NCI-H1092 treated with DMSO at 0.1 percent for 48 hours (cell line): Measurements from ENCODE around the gene MT1G.
"Not testable (repeated sequence)": the region's sequence is repeated elsewhere in the genome, so short reads cannot be mapped to it uniquely, and the experiment has no call there.

ENCODE experiments used
- DNase-seq: peaks from one replicate; lab custom pipeline; 2025; lab: John Stamatoyannopoulos, UW

MT1G gene

GRCh38 chr16:56636616-56637413 lies 31.1 kb downstream of the MT1G start:
- no peak for DNase-seq

DNA sequence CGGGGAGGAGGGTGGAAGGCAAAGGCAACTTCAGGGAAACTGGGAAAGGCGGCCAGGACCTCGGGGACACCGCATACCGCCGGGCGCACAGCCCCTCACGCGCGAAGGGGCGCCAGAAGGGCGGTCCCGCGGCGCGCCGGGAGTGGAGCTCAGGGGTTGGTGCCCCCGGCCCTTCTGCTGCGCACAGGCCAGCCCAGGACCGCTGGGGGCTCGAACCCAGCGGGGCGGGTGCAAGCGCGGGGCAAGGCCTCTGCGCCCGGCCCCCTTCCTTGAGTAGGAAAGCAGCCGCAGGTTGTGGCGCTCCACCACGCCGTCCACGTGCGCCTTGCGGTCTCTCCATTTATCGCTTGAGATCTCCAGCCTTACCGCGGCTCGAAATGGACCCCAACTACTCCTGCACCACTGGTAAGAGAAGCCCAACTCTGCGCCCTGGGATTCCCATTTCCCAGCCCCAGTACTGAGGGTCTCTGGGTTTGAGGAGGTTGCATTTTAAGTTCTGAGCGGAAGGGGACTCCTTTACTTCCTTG lies 32.4 kb downstream of the MT1G start:
- DNase-seq, result no peak

DNA sequence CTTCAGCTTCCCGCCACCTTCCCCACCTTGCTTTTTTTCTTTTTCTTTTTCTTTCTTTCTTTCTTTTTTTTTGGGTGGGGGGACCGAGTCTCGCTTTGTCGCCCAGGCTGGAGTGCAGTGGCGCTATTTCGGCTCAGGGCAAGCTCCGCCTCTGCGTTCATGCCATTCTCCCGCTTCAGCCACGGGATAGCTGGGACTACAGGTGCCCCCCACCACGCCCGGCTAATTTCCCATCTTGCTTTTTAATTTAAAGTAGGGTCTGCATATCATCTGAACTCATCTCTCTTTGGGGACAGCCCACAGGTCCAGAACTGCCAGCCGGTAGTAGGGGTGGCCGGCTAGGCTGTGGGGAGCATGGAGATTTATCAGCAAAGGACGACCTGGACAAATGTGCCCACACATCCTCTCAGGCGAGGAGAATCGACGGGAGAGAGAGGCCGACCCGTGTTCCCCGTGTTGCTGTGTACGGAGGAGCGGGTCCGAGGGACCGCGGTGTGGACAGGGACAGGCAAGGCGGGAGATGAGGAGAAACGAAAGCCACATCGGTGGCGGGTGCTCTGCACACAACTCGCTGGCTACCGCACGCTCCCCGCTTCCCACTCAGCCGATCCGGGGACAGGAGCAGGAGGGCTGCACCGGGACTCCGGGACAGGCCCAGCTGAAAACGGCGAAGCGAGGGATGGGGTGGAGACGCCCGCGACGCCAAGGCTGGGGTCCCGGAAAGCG lies 33.0 kb downstream of the MT1G start:
- no peak for DNase-seq

- DNase-seq, result no peak
Observed at GRCh38 chr16:56633535-56633934, 34.3 kb downstream of the MT1G start.

DNA sequence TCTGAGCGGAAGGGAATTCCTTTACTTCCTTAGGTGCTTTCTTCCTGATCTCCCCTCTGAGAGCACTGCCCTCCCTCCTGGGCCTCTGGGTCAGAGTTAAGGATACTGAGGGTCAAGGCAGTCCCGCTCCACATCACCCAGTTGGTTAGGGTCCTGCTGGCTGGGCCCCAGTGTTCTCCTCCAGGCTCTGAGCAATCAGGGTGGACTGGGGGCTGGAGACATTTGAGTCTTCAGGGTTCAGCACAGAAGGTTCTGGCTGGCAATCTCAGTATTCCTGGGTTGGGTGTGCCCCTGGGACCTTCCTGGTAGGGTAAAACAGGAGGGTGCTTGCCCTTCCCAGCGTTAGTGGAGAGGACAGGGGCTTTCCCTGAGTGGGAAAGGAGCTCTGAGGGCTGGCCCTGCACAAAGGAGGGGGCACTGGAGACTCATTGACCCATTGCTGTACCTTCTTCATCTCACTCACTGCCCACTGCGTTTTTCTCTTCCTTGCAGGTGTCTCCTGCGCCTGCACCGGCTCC lies 35.0 kb downstream of the MT1G start:
- no peak for DNase-seq

GRCh38 chr16:56632156-56632847 lies 35.6 kb downstream of the MT1G start, which contains the start of gene MT1M:
MT1M (plus strand) TSS chr16:56632659; CDS start chr16:56632732, 73 bp downstream.
- no peak for DNase-seq

DNA sequence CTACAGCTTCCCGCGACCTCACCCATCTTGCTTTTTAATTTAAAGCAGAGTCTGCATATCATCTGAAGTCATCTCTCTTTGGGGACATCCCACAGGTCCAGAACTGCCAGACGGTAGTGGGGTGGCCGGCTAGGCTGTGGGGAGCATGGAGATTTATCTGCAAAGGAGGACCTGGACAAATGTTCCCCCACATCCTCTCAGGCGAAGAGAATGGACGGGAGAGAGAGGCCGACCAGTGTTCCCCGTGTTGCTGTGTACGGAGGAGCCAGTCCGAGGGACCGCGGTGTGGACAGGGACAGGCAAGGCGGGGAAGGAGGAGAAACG lies 36.1 kb downstream of the MT1G start:
- no peak for DNase-seq

DNA sequence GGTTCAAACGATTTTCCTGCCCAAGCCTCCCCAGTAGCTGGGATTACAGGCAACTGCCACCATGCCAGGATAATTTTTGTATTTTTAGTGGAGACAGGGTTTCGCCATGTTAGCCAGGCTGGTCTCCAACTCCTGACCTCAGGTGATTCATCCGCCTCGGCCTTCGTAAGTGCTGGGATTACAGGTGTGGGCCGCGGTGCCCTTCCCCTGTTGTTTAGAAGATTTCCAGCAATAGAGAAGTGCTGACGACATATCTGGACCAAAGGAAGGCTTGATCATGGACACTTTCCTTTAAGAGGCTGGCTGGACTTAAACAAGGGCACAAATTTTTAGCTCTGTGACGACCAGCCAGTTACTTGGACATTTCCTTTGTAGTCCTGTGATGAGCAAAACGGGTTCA lies 36.7 kb downstream of the MT1G start:
- no peak for DNase-seq

DNA sequence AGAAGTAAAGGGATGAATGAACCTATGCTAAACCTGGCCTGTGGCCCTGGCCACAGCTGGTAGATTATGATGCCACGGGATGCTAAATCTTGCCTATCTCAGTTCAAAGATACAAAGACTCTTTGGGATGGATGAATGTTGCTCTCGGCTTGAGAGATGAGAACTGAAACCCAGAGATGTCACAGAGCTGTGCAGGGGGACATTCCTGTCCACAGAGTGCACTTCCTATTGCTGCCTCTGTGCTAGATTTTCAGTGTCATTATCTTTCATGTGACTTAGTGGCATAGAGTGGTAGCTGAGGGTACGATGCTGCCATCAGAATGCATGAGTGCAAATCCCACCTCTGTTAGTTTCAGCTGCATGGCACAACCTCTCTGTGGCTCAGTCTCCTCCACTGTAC lies 37.7 kb downstream of the MT1G start:
- no peak for DNase-seq

- DNase-seq, result no peak
Observed at GRCh38 chr16:56629531-56629930, 38.3 kb downstream of the MT1G start.

GRCh38 chr16:56628486-56629350 lies 39.1 kb downstream of the MT1G start:
- DNase-seq, result no peak

DNA sequence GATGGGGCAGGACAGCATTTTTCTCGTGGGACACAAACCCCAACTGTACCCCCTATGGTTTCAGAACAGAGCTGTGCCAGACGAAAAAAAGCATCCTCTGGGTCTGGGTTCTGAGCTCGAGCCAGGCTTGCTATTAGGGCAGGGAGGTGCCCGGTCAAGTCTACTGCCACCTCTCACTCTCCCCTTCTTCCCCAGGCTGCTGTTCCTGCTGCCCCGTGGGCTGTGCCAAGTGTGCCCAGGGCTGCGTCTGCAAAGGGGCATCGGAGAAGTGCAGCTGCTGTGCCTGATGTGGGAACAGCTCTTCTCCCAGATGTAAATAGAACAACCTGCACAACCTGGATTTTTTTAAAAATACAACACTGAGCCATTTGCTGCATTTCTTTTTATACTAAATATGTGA lies 41.2 kb downstream of the MT1G start:
- DNase-seq, result no peak

GRCh38 chr16:56625943-56626654 lies 41.8 kb downstream of the MT1G start:
- no peak for DNase-seq

- no peak for DNase-seq
Observed at GRCh38 chr16:56625140-56625942, 42.5 kb downstream of the MT1G start, which contains the start of gene MT1E. MT1E (plus strand) TSS chr16:56625781; CDS start chr16:56625852, 71 bp downstream.

DNA sequence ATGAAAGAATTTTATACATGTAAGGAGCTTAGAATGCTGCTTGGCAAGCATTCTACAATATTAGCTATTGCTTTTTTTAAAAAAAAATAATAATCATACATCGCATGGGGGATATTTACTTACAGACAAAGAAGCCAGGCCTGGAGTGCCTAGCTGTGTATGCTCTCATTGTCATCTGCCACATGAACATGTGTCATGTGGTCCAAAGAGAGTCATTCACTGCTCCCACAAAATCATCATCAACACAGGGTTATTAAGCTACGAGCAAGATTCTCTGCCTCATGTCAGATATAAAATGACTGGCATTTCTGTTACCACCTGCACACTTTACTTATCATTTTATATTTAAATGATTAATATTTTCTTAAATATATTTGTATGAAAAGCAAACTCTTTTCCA lies 44.2 kb downstream of the MT1G start:
- DNase-seq, result no peak

- DNase-seq, result not testable (repeated sequence)
Observed at GRCh38 chr16:56623184-56623583, 44.7 kb downstream of the MT1G start.

GRCh38 chr16:56621665-56622445 lies 46.0 kb downstream of the MT1G start:
- DNase-seq, result not testable (repeated sequence)

- no peak for DNase-seq
Observed at GRCh38 chr16:56620339-56620897, 47.4 kb downstream of the MT1G start.

DNA sequence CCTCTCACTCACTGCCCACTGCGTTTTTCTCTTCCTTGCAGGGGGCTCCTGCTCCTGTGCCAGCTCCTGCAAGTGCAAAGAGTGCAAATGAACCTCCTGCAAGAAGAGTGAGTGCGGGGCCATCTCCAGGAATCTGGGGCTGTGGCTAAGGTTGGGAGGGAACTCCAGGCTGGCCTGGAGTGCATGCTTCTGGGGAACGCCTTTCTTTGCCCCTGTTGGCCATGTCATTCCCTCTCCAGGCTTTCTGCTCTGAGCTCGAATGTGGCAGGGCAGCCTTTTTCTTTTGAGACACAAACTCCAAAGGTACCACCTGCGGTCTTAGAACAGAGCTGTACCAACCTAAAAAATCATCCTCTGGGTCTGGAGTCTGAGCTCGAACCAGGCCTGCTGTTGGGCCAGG lies 49.7 kb downstream of the MT1G start:
- DNase-seq, result no peak
